ENCODE measurements around the gene RPLP2.

RPLP2 gene

DNA sequence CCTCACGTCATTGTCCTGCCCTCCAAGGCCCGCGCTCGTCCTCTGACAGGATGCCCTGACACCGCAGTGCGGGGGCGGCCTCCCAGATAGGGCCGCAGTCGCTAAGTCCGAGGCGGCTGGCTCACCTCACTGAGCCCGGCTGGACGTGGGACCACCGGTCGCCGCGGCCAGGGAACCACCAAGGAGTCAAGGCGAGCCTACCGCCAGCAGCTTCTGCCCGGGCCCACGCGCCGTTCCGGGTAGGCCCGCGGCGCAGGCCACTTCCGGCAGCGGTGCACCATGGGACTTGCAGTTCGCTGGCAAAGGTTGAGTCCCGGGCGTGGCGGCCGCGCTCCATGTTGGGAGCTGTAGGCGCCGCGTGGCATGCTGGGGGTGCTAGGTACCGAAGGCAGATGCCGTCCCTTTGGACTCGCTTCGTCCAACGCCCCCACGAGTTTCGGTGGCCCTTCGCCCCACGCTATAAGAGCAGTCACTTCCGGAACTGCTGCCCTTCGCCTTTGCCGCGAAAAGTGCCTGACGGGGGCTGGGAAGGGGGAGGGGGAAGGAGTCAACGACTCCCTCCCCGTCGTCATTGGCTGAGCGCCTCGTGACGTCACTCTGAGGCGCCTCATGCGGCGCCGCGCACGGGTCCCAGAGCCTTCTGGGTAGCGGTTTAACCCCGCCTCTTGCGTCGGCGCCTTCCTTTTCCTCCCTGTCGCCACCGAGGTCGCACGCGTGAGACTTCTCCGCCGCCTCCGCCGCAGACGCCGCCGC, at the start of gene RPLP2:
Gene RPLP2 (plus strand): TSS at position 681 of the 753 bp plus-strand sequence. CDS start 268 bp downstream, outside the sequence.
- peak; percentile 96 for DNase-seq (ENCODE audit: low read depth)

DNA sequence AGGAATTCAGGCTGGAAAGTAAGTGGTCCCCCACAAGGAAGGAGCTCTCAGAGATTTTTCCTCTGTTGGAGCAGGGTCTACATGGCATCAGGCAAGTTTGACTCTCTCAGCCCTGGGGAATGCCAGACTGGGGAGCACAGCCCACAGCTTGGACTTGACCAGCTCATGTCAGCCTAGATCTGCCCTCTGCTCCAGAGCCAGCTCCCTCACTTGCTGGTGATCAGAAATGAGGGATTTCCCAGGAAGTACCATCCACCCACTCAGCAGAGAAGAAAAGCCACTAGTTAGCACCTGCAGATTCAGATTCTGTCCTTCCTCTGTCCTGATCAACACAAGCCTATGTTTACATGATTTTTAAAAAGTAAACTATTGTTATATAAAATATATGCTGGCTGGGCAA, 49.5 kb upstream of the RPLP2 start:
- no peak for DNase-seq (ENCODE audit: low read depth)

DNA sequence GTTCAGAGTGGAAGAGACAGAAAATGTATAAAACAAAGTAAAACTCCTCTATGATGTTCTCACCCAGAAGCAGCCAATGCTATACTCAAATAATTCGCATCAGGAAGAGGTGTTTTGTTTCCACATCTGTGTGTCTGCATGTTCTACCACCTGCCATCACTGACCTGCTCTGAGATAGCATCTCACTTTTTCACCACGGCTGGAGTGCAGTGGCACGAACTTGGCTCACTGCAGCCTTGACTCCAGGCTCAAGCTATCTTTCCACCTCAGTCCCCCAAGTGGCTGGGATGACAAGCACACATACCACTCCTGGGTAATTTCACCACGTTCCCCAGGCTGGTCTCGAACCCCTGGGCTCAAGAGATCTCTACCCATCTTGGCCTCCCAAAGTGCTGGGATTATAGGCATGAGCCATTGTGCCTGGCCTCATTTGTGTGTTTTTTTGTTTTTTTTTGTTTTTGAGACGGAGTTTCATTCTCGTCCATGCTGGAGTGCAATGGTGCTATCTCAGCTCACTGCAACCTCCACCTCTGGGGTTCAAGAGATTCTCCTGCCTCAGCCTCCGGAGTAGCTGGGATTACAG, 48.1 kb upstream of the RPLP2 start:
- no peak for DNase-seq (ENCODE audit: low read depth)

DNA sequence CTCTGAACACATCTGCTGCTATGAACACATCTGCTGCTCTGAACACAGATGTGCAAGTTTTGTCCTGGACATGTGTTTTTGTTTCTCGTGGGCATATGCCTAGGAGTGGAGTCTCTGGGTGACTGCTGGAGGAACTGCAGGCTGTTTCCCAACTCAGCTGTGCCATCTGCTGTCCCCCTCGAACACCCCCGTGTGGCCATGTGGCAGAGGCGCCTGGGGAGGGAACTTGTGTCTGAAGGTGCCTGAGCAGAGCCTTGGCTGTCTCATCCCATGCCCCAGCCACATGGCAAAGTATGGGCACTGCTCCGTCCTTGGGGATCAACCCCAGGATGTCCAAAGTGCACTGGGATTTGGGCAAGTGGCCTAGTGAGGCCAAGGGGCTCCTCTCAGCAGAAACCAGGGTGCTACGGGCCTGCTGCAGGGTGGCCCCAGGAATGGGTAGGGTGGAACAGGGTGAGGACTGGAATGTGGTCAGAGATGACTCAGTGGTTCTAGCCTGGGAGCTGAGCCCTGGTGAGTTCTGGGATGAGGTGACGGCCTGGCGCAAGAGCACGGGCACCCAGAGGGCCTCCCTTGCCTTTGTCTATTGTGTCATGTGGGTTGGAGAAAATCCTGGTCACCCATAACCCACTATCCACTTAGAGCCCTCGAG, 47.2 kb upstream of the RPLP2 start:
- DNase-seq (ENCODE audit: low read depth) = peak; percentile 90

DNA sequence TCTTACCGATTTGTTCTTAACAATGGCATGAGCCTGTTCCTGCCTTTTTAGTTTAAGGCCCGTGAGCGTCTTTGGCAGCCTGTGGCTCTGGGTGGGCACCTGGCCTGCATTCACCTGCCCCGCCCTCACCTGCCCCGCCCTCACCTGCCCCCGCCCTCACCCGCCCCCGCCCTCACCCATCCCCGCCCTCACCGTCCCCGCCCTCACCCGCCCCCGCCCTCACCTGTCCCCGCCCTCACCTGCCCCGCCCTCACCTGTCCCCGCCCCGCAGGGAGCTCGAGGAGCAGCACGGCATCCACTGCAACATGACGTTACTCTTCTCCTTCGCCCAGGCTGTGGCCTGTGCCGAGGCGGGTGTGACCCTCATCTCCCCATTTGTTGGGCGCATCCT, 46.7 kb upstream of the RPLP2 start:
- no peak for DNase-seq (ENCODE audit: low read depth)

DNA sequence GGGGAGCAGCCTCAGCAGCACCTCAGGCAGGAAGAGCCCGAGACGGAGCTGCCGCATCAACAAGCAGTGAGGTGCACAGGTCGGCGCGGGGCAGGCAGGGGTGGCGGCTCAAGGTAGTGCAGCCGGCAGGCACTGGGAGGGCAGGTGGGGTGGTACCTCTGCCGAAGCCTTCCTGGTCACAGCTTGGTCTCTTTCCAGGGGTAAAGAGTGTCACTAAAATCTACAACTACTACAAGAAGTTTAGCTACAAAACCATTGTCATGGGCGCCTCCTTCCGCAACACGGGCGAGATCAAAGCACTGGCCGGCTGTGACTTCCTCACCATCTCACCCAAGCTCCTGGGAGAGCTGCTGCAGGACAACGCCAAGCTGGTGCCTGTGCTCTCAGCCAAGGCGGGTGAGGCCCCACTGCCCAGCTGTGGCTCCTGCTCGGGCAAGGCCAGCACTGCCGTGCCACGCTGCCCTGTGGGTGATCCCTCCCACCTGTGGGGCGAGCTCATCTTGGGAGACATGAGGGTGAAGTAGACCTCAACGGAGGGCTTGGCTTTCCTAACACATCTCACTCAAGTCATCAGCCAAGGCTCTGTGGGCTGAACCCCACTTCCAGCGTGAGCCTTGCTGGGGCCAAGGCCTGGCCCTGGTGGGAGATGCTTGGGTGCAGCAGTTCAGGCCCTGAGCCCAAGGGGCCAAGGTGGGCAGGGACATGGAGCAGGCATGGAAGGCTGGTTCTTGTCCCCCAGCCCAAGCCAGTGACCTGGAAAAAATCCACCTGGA, 46.0 kb upstream of the RPLP2 start:
- DNase-seq (ENCODE audit: low read depth) = no peak

DNA sequence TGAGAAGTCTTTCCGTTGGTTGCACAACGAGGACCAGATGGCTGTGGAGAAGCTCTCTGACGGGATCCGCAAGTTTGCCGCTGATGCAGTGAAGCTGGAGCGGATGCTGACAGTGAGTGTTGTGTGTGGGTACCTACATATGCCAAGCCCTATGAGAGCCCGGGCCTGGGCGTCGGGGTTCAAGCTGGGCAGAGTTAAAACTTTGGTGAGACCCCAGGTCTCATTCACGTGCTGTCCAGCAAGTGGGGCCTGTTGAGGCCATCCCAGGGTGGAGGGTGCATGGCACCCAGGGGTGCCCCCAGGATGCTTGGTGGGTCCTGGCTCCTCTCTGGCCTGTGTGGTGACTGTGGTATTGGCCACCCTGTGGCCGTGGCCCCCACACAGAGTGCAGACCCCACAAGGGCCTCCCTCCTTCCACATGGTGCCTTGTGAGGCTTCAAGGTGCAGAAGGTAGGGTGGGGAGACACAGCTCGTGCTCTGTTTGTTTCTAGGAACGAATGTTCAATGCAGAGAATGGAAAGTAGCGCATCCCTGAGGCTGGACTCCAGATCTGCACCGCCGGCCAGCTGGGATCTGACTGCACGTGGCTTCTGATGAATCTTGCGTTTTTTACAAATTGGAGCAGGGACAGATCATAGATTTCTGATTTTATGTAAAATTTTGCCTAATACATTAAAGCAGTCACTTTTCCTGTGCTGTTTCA, 45.3 kb upstream of the RPLP2 start:
- DNase-seq (ENCODE audit: low read depth) = no peak

DNA sequence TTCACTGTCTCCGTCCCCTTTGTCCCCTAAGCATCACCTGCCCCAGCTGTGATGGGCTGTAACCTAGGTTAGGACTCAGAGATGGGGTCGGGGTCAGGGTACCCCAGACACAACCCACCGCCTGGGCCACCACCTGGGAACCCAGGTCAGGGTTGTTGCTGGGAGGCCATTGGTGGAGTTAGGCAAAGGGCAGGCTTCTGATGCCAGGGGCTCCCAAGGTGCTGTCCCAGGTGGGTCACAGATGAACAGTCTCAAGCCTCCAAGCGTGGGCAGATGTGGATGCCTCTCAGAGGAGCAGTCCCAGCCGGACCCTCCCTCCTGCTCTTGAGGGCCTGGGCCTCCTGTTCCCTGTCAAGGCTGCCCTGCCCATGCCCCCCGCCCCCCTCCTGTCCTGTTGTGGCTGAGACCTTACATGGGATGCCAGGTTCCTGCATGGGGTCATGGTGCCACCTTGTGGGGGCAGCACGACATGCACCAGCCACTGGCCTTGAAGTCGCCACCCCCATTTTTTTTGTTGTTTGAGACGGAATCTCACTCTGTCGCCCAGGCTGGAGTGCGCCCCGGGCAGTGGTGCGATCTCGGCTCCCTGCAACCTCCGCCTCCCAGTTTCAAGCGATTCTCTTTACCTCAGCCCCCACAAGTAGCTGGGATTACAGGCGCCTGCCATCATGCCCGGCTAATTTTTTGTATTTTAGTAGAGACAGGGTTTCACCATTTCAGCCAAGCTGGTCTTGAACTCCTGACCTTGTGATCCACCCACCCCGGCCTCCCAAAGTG, 44.6 kb upstream of the RPLP2 start:
- DNase-seq (ENCODE audit: low read depth) = peak; percentile 60

DNA sequence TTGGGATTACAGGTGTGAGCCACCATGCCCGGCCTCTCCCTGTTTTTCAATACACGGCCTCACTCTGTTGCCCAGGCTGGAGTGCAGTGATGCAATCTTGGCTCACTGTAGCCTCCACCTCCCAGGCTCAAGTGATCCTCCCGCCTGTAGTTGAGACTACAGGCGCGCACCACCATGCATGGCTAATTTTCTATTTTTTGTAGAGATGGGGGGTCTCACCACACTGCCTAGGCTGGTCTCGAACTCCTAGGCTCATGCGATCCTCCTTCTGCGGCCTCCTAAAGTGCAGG, 44.0 kb upstream of the RPLP2 start:
- no peak for DNase-seq (ENCODE audit: low read depth)

DNA sequence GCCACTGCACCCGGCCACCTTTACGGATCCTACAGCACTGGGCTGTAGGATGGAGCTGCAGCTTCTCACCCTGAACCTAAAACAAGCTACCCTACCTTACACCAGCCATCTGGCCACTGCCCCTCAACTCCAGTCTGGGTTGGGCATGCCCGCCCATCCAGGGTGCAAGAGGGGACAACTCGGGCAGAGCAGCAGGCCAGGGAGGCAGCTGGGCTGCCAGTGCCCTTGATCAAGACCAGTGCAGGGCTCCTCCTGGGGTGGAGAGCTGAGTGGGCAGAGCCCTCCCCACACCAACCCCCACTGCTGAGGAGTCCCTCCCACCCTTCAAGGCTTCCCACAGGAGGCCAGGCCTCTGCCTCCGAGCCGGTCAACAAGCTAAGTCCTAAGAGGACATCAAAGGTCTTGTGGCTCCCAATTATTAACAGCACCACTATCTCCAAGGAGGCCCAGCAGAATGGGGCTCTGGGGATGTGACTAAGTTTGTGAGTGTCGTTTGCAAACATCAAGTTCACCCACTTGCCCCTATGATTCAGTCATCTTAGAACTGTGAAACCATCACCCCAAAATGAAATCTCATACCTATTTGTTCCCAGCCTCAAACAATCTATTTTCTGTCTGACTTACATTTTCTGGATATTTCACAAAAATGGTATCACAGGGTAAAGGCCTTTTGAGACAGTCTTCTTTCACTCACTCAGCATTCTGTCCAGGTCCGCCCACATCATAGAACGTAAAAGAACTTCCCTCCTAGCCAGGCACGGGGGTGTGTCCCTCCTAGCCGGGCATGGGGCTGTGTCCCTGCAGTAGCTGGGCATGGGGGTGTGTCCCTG, 43.4 kb upstream of the RPLP2 start:
- DNase-seq (ENCODE audit: low read depth) = no peak

DNA sequence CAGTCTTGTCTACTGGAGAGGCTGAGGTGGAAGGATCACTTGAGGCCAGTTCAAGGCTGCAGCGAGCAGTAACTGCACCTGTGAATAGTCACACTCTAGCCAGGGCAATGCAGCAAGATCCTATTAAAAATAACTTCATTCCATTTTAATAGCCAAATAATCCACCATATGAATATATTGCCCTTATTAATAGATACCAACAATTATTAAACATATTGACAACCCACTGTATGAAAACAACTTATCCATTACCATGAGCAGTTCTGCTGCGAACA, 42.9 kb upstream of the RPLP2 start:
- no peak for DNase-seq (ENCODE audit: low read depth)

DNA sequence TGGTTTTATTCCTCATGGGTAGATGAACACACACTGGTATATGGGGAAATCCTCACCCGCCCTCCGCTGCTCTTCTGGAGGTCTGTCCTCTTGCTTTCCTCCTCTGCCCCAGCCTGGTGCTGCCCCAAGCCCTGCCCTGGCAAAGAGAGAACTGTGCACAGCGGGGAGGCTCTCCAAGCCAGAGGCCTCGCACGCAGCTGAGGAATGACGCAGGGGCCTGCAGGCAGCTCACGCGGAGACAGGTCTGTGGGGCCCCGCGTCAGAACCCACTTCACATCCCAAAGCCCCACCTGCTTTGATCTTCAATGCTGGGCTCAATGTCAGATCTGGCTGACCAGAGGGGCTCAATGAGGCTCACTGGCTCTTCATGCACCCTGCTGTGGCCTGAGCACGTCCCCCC, 42.5 kb upstream of the RPLP2 start:
- no peak for DNase-seq (ENCODE audit: low read depth)

DNA sequence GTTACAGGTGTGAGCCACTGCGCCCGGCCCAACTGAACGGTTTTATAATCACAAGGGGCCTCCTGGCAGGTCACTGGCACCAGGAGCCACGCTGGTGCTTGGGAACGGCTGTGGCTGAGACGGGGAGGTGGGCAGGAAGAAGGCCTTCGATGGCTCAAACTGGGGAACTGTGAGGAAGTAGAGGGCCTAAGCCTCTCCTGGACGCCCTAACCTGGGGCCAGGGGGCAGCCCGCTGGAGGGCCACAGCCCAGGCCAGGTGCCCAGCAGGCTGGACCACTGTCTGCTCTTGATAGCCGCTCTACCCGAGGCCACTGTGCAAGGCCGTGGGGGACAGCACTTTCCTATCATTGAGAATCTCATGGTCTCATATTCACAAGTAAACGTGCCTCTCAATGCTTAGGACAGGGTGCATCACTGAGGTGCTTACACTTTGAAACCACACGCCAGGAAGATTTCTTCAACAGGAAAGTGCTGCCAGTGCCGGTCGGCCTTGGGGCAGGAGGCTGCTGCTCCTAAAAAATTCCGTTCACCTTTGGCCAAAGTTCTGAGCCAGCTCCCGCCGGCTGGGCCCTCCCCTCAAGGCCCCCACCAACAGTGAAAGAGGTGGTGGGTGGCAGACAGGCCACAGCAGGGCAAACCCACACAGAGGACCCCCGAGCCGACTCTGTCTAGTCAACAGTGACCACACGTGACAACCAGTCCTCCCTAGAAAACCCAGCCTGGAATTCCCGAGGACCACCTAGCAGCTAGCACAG, 39.7 kb upstream of the RPLP2 start:
- DNase-seq (ENCODE audit: low read depth) = no peak

DNA sequence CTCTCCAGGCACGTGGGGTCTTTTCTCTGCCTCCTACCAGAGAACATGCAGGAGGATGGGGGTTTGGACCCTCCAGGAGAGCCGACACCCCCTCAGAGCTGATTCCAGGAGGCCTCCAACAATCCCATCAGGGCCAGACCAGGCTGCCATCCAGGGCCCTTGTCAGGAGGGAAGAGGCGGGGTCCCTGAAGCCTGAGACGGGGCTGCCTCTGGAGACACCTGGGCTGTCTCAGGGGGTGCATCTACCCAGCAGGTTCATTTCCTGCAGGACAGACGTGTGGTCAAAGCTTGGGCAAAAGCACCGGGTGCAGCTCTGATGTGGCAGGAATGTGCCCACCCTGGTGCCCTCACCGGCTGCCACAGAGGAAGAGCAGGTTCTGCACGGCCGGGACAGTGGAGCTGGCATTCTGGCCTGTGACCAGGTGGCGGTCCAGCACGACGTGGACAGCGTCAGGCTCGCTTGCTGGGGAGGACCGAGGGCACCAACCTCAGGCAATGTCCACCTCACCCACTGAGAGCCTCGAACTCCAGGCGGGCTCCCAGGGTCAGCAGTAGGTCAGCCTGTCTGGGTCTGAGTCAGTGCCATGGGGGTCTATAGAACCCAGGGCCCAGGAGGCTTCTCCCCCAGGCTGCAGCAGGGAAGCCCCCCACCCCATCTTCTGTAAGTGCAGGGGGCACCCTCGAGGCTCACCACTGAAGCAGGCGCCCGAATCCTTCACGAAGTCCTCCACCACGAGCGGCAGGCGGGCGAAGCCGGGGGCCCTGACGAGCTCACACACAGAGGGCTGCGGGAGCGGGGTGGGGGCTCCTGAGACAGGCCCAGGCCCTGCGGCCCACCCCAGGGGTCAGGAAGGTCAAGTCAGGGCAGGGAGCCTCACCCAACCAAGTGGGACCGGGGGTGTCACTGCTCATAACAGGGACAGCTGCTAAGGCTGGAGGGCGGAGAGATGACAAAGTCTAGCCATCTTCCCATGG, 38.8 kb upstream of the RPLP2 start:
- DNase-seq (ENCODE audit: low read depth) = no peak

DNA sequence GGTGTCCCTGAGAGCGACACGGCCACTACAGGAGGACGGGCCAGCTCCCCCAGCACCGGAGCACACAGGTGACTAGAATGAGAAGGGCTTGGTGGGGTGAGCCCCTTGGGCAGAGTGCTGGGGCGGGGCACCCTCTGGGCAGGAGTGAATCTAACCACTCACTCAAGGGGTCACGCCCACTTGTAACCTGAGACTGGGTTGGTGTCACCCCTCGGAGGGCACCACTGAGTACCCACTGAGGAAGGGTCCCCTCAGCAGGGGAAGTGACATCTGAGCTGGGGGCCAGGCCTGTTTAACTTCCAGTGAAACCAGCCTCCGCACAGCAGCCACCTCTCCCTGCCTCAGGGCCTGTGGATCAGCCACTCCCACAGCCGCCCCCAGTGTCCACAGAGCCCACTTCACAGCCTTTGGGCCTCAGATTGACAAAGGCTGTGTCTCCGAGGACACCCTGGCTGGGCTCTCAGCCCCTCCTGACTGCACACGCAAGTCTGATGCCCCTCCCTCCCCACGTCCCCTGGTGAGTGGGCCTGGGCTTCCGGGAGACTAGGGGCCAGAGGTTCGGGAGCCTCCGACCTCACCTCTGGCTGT, 38.1 kb upstream of the RPLP2 start:
- no peak for DNase-seq (ENCODE audit: low read depth)

DNA sequence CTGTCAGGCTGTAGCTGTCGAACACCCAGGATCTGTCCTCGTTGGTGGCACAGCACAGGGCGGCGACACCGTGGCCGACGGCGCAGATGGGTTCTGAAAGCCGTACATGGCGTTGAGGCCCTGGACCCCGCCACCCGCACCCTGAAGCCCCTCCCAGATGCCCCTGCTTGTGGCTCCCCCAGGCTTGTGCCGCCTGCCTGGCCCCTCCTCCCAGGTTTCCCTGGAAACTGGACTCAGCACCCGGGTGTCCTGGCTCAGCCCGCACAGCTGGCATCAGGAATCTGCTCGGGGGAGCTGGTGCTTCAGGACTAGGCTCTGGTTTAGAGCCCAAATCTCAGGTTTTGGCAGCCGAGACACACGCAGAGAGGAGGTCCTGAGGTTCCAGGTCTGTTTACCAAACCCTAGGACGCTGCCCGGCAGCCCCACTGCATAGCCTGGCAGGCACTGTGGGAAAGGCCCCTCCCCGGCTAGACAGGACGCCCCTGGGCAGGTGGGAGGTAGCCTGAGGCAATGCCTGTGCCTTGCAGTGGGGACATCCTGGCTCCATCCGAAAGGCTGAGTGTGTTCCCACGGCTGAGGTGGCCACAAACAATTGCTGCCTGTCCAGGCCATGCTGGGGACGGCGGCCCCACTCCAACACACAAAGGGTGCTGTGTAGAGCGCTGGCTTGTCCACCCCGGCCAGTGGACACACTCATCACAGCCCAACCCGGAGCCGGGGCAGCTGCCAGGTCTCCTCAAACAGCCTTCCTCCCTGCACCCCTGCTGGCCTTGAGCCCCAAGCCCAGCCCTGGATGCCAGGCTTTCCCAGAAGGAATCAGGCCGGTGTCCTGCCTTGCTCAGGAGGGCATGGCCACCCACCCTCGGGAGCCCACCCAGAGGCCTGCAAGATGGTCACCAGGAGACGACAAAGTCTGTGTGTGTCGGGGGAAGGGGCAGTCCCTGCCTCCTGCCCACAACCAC, 37.1 kb upstream of the RPLP2 start:
- no peak for DNase-seq (ENCODE audit: low read depth)

DNA sequence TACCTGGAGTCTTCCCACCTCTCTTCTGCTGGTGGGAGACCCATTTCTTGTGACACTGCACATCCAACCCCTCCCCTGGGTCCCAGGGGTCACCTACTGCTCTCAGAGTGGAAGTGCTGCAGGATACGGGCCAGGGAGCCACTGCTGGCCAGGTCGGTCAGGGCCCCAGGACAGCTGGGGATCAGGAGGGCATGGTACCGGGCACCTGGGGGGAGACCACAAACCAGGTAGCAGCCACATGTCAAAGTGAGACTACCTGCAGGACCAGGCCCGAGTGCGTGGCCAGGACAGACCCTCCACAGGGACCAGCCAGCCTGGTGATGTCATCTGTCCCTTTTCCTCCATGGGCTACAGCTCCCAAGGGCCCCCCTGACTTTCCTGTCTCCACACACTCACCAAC, 36.3 kb upstream of the RPLP2 start:
- no peak for DNase-seq (ENCODE audit: low read depth)

Measured in EH (cell line).